ENCODE data around the gene LIMS2. TPM values are rescaled to one million over a fixed set of nuclear protein-coding genes. Genes with fewer than 3 reads are reported as not detected.

The LIMS2 gene
- total RNA-seq, 6 experiments from 2014 or later, result 47.8 to 65.0 (median 59.1) TPM

GRCh38 chr2:127650785-127651380, 24.4 kb downstream of the LIMS2 start:
- Mint-ChIP-seq H3K4me1 (ENCODE audit: low read depth) (peaks cover 29% of the 10 kb centered on the region), H3K4me3 (no peak overlapping the region), H3K36me3 (ENCODE audit: low read depth) (no peaks in the 10 kb centered on the region; the same call in 1 of the 2 replicates), H3K9me3 (no peaks in the 10 kb centered on the region), H3K27ac (no peak overlapping the region), H3K27me3 (ENCODE audit: insufficient read depth) (no peaks in the 10 kb centered on the region; the same call in none of the 2 replicates)
- DNase-seq, result no peak
- TF ChIP-seq CTCF (IDR thresholded peaks at IDR 0.05), result no peak

- no peak for DNase-seq
- H3K36me3 Mint-ChIP-seq (ENCODE audit: low read depth), result no peaks in the 10 kb centered on the region; the same call in 1 of the 2 replicates
- no peak overlapping the region for H3K4me3 Mint-ChIP-seq
- no peak overlapping the region for H3K27ac Mint-ChIP-seq
- H3K9me3 Mint-ChIP-seq, result no peaks in the 10 kb centered on the region
- peak; percentile 67 for TF ChIP-seq CTCF (IDR thresholded peaks at IDR 0.05)
- peaks cover 29% of the 10 kb centered on the region for H3K4me1 Mint-ChIP-seq (ENCODE audit: low read depth)
- no peaks in the 10 kb centered on the region; the same call in none of the 2 replicates for H3K27me3 Mint-ChIP-seq (ENCODE audit: insufficient read depth)
Measured at GRCh38 chr2:127650041-127650784, 25.1 kb downstream of the LIMS2 start.

- Mint-ChIP-seq H3K36me3 (ENCODE audit: low read depth) (no peaks in the 10 kb centered on the region; the same call in 1 of the 2 replicates), H3K4me1 (ENCODE audit: low read depth) (peaks cover 29% of the 10 kb centered on the region), H3K27ac (peak overlapping the region; percentile 82), H3K27me3 (ENCODE audit: insufficient read depth) (no peaks in the 10 kb centered on the region; the same call in none of the 2 replicates), H3K9me3 (no peaks in the 10 kb centered on the region), H3K4me3 (no peak overlapping the region)
- peak; percentile 79 for DNase-seq
- TF ChIP-seq CTCF (IDR thresholded peaks at IDR 0.05), result peak; percentile 98
Measured at GRCh38 chr2:127649684-127650040, 25.7 kb downstream of the LIMS2 start.

GRCh38 chr2:127649100-127649611, 26.2 kb downstream of the LIMS2 start:
- Mint-ChIP-seq H3K4me1 (ENCODE audit: low read depth) (peaks cover 29% of the 10 kb centered on the region), H3K9me3 (no peaks in the 10 kb centered on the region), H3K27me3 (ENCODE audit: insufficient read depth) (no peaks in the 10 kb centered on the region; the same call in none of the 2 replicates), H3K4me3 (no peak overlapping the region), H3K27ac (no peak overlapping the region; the same call in 1 of the 2 replicates), H3K36me3 (ENCODE audit: low read depth) (no peaks in the 10 kb centered on the region; the same call in 1 of the 2 replicates)
- no peak for DNase-seq
- no peak for TF ChIP-seq CTCF (IDR thresholded peaks at IDR 0.05)

GRCh38 chr2:127648321-127648720, 27.0 kb downstream of the LIMS2 start:
- no peak for TF ChIP-seq CTCF (IDR thresholded peaks at IDR 0.05)
- peaks cover 29% of the 10 kb centered on the region for H3K4me1 Mint-ChIP-seq (ENCODE audit: low read depth)

More at GRCh38 chr2:127648321-127648720, 27.0 kb downstream of the LIMS2 start:
- no peaks in the 10 kb centered on the region; the same call in none of the 2 replicates for H3K27me3 Mint-ChIP-seq (ENCODE audit: insufficient read depth)
- no peak overlapping the region for H3K4me3 Mint-ChIP-seq
- H3K9me3 Mint-ChIP-seq, result no peaks in the 10 kb centered on the region
- H3K36me3 Mint-ChIP-seq (ENCODE audit: low read depth), result no peaks in the 10 kb centered on the region; the same call in 1 of the 2 replicates
- no peak overlapping the region for H3K27ac Mint-ChIP-seq
- DNase-seq, result no peak
